ENCODE measurements around the gene ETV1. TPM values are rescaled to one million over a fixed set of nuclear protein-coding genes. Genes with fewer than 3 reads are reported as not detected.

ETV1 gene
- total and polyA plus RNA-seq, 2 of the 4 experiments (the other 2 are of a cell fraction) = 8.6 to 21.1 TPM

GRCh38 chr7:13981070-13981469 is 8.4 kb downstream of the ETV1 start:
- Histone ChIP-seq H4K91ac (ENCODE audit: insufficient read depth, low read depth, low read length) (no peak overlapping the region), H3K27me3 (ENCODE audit: control insufficient read depth, insufficient read depth, low read length) (no peaks in the 10 kb centered on the region), H4K20me1 (ENCODE audit: insufficient read depth, low read length) (no peaks in the 10 kb centered on the region), H3K27ac (ENCODE audit: insufficient read depth, low read length) (no peak overlapping the region), H2BK120ac (ENCODE audit: low read depth, low read length) (peak overlapping the region; percentile 28; the same call in 1 of the 2 replicates), H3K23ac (ENCODE audit: low read depth, low read length) (no peak overlapping the region), H3K4ac (ENCODE audit: low read depth, low read length) (no peak overlapping the region), H2AFZ (replicated peaks; ENCODE audit: low read length, poor library complexity) (no peak overlapping the region), H2BK5ac (ENCODE audit: low read depth, low read length, poor library complexity, severe bottlenecking) (no peak overlapping the region), H3K4me1 (ENCODE audit: control insufficient read depth, insufficient read depth, low read length) (peaks cover 6% of the 10 kb centered on the region), H3K18ac (ENCODE audit: low read depth, low read length) (no peak overlapping the region), H2BK20ac (ENCODE audit: low read depth, low read length) (no peak overlapping the region), H3K14ac (replicated peaks; ENCODE audit: low read depth, low read length) (no peak overlapping the region), H2BK15ac (ENCODE audit: low read depth, low read length) (no peak overlapping the region), H3K4me2 (ENCODE audit: low read depth, low read length) (no peak overlapping the region), H3K9me1 (ENCODE audit: insufficient read depth, low read length) (no peaks in the 10 kb centered on the region), H4K5ac (ENCODE audit: low read depth, low read length) (no peak overlapping the region), H3K79me1 (ENCODE audit: low read depth in 1 of 2, low read length in 2 of 2) (peaks cover 0 to 13% of the 10 kb centered on the region in 2 experiments; a peak in 2 of 4 replicates), H4K8ac (ENCODE audit: low read depth in 2 of 2, low read length in 2 of 2) (no peak overlapping the region), H3K4me3 (ENCODE audit: insufficient read depth, low read depth, low read length) (no peak overlapping the region), H3K9ac (ENCODE audit: low read depth, low read length) (no peak overlapping the region), H2AK5ac (ENCODE audit: low read depth, low read length) (no peak overlapping the region), H3K9me3 (ENCODE audit: control insufficient read depth, insufficient read depth, low read length) (no peaks in the 10 kb centered on the region), H2AK9ac (replicated peaks; ENCODE audit: low read depth, low read length, poor library complexity) (no peak overlapping the region), H3K56ac (ENCODE audit: extremely low read depth, insufficient read depth, low read length) (no peak overlapping the region), H3K36me3 (ENCODE audit: control insufficient read depth, insufficient read depth, low read length) (peaks cover 1% of the 10 kb centered on the region; the same call in 1 of the 2 replicates)
- dilution Hi-C loops (cut with HindIII; ENCODE audit: low sequenced_read_pairs, unreplicated experiment) = no loop called here
- ChIA-PET POLR2A (ENCODE audit: unreplicated experiment) (interaction anchor here (0.6 kb wide), 1 partner anchor 89 kb away, joined by 3 read pairs; no protein-coding TSS in a partner anchor), CTCF (interaction anchor here (0.9 to 1.8 kb wide), 3 partner anchors 9 to 238 kb away, joined by 4 to 8 read pairs (median 4); no protein-coding TSS in a partner anchor)
- TF ChIP-seq POLR2A (IDR thresholded peaks at IDR 0.05; ENCODE audit: low read depth, low read length) = no peak
- peak; percentile 34; the same call in 1 of the 2 replicates for TF ChIP-seq RAD21 (IDR thresholded peaks at IDR 0.05; ENCODE audit: low read length)
- TF ChIP-seq MXI1 (IDR thresholded peaks at IDR 0.05; ENCODE audit: borderline replicate concordance, low read depth, low read length) = peak; percentile 80
- peak; percentile 66; the same call in 1 of the 2 replicates for TF ChIP-seq USF2 (IDR thresholded peaks at IDR 0.05; ENCODE audit: low read depth, low read length)
- no peak for TF ChIP-seq RCOR1 (IDR thresholded peaks at IDR 0.05; ENCODE audit: insufficient replicate concordance, low read length)
- no peak for TF ChIP-seq ELK1 (IDR thresholded peaks at IDR 0.05; ENCODE audit: borderline replicate concordance, low read depth, low read length)
- TF ChIP-seq CTCF (conservative IDR thresholded peaks at IDR 0.05; ENCODE audit: low read depth, low read length) = no peak
- no peak for TF ChIP-seq SMC3 (IDR thresholded peaks at IDR 0.05; ENCODE audit: low read depth, low read length)
- TF ChIP-seq CEBPB (IDR thresholded peaks at IDR 0.05; ENCODE audit: low read depth, low read length) = peak; percentile 22; the same call in 1 of the 2 replicates
- TF ChIP-seq RFX5 (IDR thresholded peaks at IDR 0.05; ENCODE audit: low read depth, low read length) = no peak
- TF ChIP-seq MAFK (IDR thresholded peaks at IDR 0.05; ENCODE audit: low read depth, low read length) = peak; percentile 58; the same call in 1 of the 2 replicates
- peak; percentile 84 for TF ChIP-seq BHLHE40 (IDR thresholded peaks at IDR 0.05; ENCODE audit: low read depth, low read length)
- no peak for TF ChIP-seq NFE2L2 (IDR thresholded peaks at IDR 0.05; ENCODE audit: low read depth, low read length)
- peak; percentile 88 for TF ChIP-seq FOS (IDR thresholded peaks at IDR 0.05; ENCODE audit: low read depth, low read length)
- TF ChIP-seq MAZ (IDR thresholded peaks at IDR 0.05; ENCODE audit: borderline replicate concordance, low read depth, low read length) = no peak
- no peak for TF ChIP-seq CHD1 (IDR thresholded peaks at IDR 0.05; ENCODE audit: low read depth, low read length)
- no CpG with 5 or more reads among the region's 3 CpGs for WGBS, 2 experiments (ENCODE audit: extremely low coverage in 2 of 2, insufficient read length in 1 of 2)
- in situ Hi-C loops (cut with MboI; ENCODE audit: low sequenced_read_pairs) = loop anchor here (5.0 to 25.0 kb wide), 2 partner anchors 59 to 1319 kb away; no protein-coding TSS in a partner anchor
- ATAC-seq (ENCODE audit: low read depth) = peak; percentile 95
- no TSS peak for BruUV-seq (replicated peaks)
- intact Hi-C loops (cut with micrococcal nuclease) = loop anchor here (1.0 kb wide), 1 partner anchor 61 kb away; no protein-coding TSS in a partner anchor
- peak; percentile 98 for DNase-seq
